Measurements from ENCODE around the gene CBX6.

Gene CBX6

DNA sequence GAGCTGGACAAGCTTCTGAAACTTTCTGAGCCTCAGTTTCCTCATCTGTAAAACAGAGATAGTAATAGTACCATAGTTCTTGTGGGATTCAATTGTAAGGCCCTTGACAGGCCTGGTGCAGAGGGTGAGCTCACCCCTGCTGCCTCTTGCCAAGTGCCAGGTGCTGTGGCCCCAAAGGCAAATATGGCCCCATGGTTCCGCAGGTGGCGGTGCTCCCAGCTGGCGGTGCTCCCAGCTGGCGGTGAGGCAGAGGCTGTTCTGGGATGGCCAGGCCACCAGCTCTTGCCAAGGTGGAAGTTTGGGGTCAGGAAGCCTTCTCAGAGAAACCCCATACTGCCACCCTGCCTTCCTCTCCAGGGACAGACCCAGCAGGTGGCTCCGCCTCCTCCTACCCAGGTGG is 37.0 kb downstream of the CBX6 start:
- no peak for DNase-seq

GRCh38 chr22:38834215-38834953 is 37.6 kb downstream of the CBX6 start:
- no peak for DNase-seq

DNA sequence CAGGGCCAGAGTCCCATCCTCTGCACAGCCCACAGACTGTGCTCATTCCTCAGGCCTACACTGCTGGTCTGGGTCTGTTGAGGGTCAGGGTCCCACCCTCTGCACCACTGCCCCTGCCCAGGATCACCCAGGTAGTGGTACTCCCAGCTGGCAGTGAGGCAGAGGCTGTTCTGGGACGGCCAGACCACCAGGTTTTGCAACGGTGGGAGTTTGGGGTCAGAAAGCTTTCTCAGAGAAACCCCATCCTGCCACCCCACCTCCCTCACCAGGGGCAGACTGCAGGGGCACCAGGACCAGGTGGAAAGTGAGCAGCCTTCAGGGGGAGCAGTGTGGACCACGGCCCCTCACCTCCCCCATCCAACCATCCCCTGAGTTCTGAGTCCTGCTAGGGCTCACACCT is 39.0 kb downstream of the CBX6 start:
- DNase-seq = no peak

- no peak for DNase-seq
Observed at GRCh38 chr22:38832005-38832978, 39.7 kb downstream of the CBX6 start.

DNA sequence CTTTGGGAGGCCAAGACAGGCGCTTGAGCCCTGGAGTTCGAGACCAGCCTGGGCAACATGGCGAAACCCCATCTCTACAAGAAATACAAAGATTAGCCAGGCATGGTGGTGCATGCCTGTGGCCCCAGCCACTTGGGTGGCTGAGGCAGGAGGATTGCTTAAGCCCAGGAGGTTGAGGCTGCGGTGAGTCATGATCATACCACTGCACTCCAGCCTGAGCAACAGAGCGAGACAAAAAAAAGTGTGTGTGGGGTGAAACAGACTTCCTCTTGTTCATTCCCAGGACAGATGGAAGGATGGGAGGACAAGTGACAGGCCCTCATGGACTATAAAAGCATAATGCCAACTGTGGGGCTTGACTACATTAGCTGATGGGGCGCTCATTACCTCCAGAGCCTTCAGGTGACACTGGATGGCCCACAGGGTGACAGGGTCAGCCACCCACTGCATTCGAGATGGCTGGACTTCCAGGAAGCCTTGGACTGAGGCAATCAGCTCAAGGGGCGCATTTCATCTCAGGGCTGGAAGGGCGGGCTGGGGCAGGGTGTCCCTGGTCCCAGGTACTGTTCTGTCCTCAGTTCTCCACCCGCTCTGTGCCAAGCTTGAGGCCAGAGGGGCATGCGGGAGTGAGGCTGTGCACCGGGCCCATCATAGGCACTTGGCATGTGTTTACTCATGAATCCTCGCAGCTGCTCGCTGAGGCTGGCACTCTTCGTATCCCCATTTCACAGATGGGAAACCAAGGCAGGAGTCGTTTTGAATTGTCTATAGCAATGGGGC is 40.7 kb downstream of the CBX6 start:
- DNase-seq = peak; percentile 39

- DNase-seq = no peak
Observed at GRCh38 chr22:38830845-38831108, 41.2 kb downstream of the CBX6 start.

- DNase-seq = no peak
Observed at GRCh38 chr22:38830026-38830844, 41.8 kb downstream of the CBX6 start.

GRCh38 chr22:38829485-38829884 is 42.5 kb downstream of the CBX6 start:
- no peak for DNase-seq

GRCh38 chr22:38828616-38829205 is 43.3 kb downstream of the CBX6 start:
- DNase-seq = no peak

GRCh38 chr22:38828191-38828590 is 43.8 kb downstream of the CBX6 start:
- no peak for DNase-seq

- no peak for DNase-seq
Observed at GRCh38 chr22:38827510-38827909, 44.5 kb downstream of the CBX6 start.

- no peak for DNase-seq
Observed at GRCh38 chr22:38826801-38827200, 45.2 kb downstream of the CBX6 start.

- DNase-seq = no peak
Observed at GRCh38 chr22:38826386-38826785, 45.6 kb downstream of the CBX6 start.

DNA sequence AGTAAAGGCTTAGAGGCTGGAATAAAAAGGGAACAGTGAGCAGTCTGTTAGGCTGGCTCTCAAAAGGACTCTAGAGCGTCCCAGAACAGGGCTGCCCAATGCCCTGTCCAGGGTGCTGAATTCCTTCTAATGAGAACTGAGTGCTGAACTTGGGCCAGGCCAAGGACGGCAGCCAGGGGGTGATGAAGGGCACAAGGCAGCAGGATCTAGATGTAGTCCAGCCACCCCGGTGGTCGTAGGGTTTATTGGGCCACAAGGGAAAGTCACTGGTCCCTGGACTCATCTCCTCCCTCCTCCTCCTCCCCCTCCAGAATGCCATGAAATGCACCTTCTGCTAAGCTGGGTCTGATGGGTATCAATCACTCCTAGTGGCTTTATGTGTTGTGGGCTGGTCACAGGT is 47.4 kb downstream of the CBX6 start:
- DNase-seq = peak; percentile 81

- no peak for DNase-seq
Observed at GRCh38 chr22:38823637-38824036, 48.4 kb downstream of the CBX6 start.

- DNase-seq = no peak
Observed at GRCh38 chr22:38823076-38823475, 48.9 kb downstream of the CBX6 start.

- DNase-seq = no peak
Observed at GRCh38 chr22:38820020-38820419, 52.0 kb downstream of the CBX6 start.

GRCh38 chr22:38819387-38819940 is 52.6 kb downstream of the CBX6 start:
- no peak for DNase-seq

DNA sequence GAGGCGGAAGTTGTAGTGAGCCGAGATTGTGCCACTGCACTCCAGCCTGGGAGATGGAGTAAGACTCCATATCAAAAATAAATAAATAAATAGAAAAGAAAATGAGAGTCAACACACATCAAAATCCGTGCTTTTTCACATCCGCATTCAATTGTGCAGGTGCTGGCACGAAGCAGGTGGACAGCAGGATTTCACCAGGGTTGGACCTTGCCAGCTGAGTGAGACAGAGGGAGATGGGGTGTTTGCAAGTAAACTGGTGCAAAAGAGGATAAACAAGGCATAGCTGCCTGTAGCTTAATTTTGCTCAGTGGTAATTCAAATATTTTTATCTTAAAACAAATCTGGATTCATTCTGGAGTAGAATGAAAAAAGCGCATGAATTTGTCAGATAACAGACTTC is 54.8 kb downstream of the CBX6 start:
- DNase-seq = no peak

DNA sequence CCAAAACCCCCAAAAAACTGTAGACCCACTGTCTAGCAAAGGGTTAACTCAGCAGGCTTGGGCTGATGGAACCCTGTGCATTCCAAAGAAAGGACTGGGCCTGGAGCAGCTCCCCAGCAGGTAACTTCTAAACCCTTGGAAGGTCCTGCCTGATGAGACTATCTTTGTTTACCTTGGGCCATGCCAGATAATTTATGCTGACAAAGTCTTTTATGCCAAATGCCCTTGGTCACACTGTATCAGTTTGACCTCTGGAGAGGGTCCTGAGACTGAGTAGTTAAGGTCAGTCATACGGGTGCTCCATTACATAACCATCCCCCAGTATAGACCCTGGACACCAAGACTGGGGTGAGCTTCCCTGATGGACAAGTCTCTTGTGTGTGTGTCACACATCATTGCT is 56.2 kb downstream of the CBX6 start:
- no peak for DNase-seq

Data from kidney glomerular epithelial cell (primary cell).